Frontal cortex (tissue), 4 donors: ENCODE results near the gene OR8D1. TPM values are rescaled to one million over a fixed set of nuclear protein-coding genes. Genes with fewer than 3 reads are reported as not detected.
"Not testable (repeated sequence)": the region's sequence is repeated elsewhere in the genome, so short reads cannot be mapped to it uniquely, and the experiment has no call there.

Source experiments
- DNase-seq, 2 donors: peaks; one replicate each; pipeline ENCODE4 v3.0.0; 2012; ENCODE audit warnings: low spot score in 2 of 2
- FAIRE-seq: peaks from 2 replicates; lab custom pipeline; 2012; peaks lifted over from hg19 to GRCh38; lab: Jason Lieb, UNC
- total RNA-seq: library from RNA; depleted of rRNA; stranded (reverse); fragments of >200 nt; gene quantifications from one replicate; pipeline ENCODE4 v1.2.3, GENCODE V29; 2014
- donor health status: control.
- donor health status: control.
- donor health status: control.

Gene OR8D1
- total RNA-seq, 1 donor from 2014 or later, result not detected

- DNase-seq (no peak), FAIRE-seq (no peak)
Measured at GRCh38 chr11:124296016-124296415, 17.7 kb downstream of the OR8D1 start.

GRCh38 chr11:124294687-124295086 is 19.1 kb downstream of the OR8D1 start:
- DNase-seq, result no peak
- FAIRE-seq, result no peak

GRCh38 chr11:124285610-124286344 is 28.0 kb downstream of the OR8D1 start:
- DNase-seq (no peak), FAIRE-seq (no peak)

GRCh38 chr11:124278261-124278660 is 35.5 kb downstream of the OR8D1 start:
- no peak for DNase-seq
- FAIRE-seq, result no peak

GRCh38 chr11:124277804-124278203 is 35.9 kb downstream of the OR8D1 start:
- DNase-seq, result no peak
- FAIRE-seq, result no peak

GRCh38 chr11:124277207-124277606 is 36.5 kb downstream of the OR8D1 start:
- DNase-seq (no peak), FAIRE-seq (no peak)

- no peak for DNase-seq
- no peak for FAIRE-seq
Measured at GRCh38 chr11:124276081-124276480, 37.7 kb downstream of the OR8D1 start.

GRCh38 chr11:124274000-124274399 is 39.7 kb downstream of the OR8D1 start:
- FAIRE-seq (no peak), DNase-seq (no peak)

- DNase-seq, FAIRE-seq: not testable (repeated sequence)
Measured at GRCh38 chr11:124270886-124271285, 42.9 kb downstream of the OR8D1 start.

GRCh38 chr11:124265041-124265440 is 48.7 kb downstream of the OR8D1 start:
- DNase-seq, FAIRE-seq: not testable (repeated sequence)

- no peak for DNase-seq
- no peak for FAIRE-seq
Measured at GRCh38 chr11:124256076-124256475, 57.7 kb downstream of the OR8D1 start, which contains the start of gene OR8G5. Gene OR8G5 (plus strand): TSS chr11:124256376. CDS start chr11:124264932, 8,556 bp downstream.

Other genes with a start within 250 kb of the OR8D1 start
- gene VWA5A, start 198.5 kb downstream of the OR8D1 start, total RNA-seq, result 11.0 TPM
- gene OR10D3, start 130.6 kb downstream of the OR8D1 start, total RNA-seq, result not detected
- gene OR8G1, start 72.9 kb downstream of the OR8D1 start, total RNA-seq, result not detected
- not detected for gene OR8G5, start 57.6 kb downstream of the OR8D1 start, total RNA-seq
- not detected for gene OR8D2, start 6.2 kb upstream of the OR8D1 start, total RNA-seq
- gene OR8B2, start 70.5 kb upstream of the OR8D1 start, total RNA-seq, result not detected
- not detected for gene OR8B3, start 85.1 kb upstream of the OR8D1 start, total RNA-seq
- gene OR8B4, start 110.9 kb upstream of the OR8D1 start, total RNA-seq, result not detected
- not detected for gene OR8B8, start 131.7 kb upstream of the OR8D1 start, total RNA-seq
- not detected for gene OR8B12, start 229.7 kb upstream of the OR8D1 start, total RNA-seq